Epithelial cell of esophagus (primary cell): Measurements from ENCODE around the gene ARAP2.

ENCODE experiments used
- DNase-seq: peaks from one replicate; pipeline ENCODE4 v3.0.0; 2010; ENCODE audit warnings: low read depth
- H3K4me3 ChIP-seq: 2 replicates; pipeline ENCODE4 v1.5.1; 2011; ENCODE audit warnings: mild to moderate bottlenecking, low read length, control low read depth
- TF ChIP-seq, protein P1 (sequence below): IDR thresholded peaks from 2 replicates; pipeline ENCODE4 v1.5.1; 2011; ENCODE audit warnings: low read depth, mild to moderate bottlenecking, low read length, control low read depth, inconsistent platforms; ENCODE audit not compliant: insufficient read depth; ENCODE audit errors: missing control alignments

The ARAP2 gene

DNA sequence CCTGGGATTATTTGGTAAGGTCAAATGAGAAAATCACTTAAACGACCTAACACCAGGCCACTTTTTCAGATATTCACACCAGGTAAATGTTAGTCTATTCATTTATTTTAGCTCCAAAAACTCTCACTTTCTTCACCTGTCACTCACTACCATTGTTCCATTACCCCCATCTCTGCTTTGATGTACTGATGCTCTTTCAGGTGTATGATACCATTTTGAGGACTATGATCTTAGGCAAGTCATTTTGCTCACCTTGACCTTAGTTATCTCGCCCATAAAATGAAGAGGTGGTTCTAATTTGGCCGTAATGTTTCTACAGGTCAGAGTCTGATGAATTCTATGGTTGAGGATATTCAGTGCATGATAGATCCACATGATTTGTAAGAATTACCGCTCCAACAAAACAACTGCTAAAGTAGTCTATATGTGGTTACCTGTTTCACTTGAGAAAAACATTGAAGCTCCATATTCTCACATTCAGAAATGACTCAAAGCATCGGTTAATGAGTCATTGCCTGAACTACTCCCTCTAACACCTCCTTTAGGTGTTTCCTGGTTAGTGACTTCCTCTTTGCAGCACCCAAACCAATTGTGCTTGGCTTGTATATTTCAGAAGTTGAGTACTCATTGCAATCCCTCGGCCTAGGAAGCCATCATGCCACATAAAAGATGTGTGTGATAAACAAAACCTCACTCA is 41.6 kb upstream of the ARAP2 start:
- peak; percentile 93 for DNase-seq
- TF ChIP-seq, protein P1, sequence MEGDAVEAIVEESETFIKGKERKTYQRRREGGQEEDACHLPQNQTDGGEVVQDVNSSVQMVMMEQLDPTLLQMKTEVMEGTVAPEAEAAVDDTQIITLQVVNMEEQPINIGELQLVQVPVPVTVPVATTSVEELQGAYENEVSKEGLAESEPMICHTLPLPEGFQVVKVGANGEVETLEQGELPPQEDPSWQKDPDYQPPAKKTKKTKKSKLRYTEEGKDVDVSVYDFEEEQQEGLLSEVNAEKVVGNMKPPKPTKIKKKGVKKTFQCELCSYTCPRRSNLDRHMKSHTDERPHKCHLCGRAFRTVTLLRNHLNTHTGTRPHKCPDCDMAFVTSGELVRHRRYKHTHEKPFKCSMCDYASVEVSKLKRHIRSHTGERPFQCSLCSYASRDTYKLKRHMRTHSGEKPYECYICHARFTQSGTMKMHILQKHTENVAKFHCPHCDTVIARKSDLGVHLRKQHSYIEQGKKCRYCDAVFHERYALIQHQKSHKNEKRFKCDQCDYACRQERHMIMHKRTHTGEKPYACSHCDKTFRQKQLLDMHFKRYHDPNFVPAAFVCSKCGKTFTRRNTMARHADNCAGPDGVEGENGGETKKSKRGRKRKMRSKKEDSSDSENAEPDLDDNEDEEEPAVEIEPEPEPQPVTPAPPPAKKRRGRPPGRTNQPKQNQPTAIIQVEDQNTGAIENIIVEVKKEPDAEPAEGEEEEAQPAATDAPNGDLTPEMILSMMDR, result peak; percentile 41
- H3K4me3 ChIP-seq, result no peak overlapping the region

DNA sequence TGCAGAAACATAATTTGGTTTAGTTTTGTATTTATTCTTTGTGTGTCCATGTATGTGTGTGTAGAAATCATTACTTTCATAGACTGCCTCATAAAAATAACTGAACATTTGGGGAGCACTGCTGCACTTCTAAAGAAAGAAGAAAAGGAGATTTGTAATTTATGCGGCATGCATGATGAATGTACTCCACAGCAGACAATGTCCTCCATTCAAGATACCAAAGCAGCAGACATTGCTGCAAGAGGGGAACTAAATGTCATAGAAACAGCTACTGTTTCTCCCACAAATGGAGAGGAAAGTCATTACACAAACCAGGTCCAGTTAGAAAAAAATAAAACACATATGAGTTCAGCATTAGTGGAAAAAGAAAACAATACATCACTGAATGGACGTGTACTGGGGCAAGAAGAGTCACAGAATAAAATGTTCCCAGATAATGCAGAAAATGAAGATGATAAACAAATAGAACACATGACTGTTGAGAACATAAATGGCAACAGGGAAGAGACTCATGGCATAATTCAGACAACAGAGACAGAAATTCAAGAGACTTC is 39.7 kb upstream of the ARAP2 start:
- H3K4me3 ChIP-seq, result no peak overlapping the region
- TF ChIP-seq, protein P1, result no peak

DNA sequence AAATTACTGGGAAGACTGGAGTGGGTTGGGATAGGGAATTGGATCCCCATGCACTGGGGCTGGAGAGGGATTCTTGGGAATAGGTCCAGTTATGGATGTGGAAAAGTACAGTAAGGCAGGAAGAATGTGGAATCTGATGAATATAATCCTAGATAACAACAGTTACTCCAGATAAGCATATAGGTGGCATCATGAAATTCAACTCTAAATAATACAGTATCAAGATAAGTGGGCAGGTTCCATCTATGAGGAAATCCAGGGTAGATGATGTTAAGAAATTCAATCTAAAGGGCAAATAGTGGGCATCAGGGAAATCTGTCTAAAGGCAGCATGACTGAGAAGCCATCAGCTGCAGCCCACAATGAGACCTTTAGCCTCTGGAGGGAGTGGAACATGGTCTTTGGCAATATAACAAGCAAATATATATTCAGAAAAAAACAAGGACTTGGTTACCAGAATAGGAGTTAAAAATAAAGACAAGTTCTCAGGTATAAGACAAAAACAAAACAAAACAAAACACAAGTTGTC is 38.3 kb upstream of the ARAP2 start:
- TF ChIP-seq, protein P1, result no peak
- H3K4me3 ChIP-seq, result no peak overlapping the region
- DNase-seq, result no peak

More for the DNA sequence above, 39.7 kb upstream of the ARAP2 start:
- DNase-seq, result peak; percentile 53

DNA sequence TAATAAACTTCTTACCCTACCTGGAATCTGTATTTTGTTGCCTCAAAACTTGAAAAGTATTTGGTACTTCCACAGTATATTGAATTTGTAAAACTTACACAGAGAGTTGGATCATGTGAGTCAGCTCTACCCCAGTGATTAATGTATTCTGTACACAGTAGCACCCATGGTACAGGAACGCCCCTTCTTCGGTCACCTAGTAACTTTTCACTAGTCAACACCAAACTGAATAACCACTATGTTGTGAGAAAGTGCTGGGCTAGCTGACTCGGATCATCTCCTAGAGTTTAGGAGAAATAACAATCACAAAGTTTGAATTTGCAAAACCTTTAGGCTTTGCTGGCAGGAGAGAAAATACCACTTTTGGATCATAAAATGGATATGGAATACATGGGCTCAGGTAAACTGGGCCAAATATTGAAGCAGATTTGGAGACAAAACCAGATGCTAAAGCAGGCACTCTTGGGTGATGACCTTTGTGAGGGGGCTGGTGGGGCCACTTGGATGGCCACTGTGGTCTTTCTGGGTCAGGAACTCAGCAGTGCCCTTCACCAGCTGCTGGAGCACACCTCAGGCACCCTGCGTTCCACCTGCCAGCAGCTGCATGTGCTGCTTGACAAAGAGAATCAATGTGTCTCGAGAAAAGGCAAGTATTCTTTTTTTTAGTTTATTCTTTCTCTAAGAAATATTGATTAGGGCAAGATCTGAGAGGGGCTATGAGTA is 37.2 kb upstream of the ARAP2 start, which contains the start of gene DTHD1:
Gene DTHD1 (plus strand): TSS at position 233 of the 723 bp plus-strand sequence. CDS start 143 bp downstream, at position 376.
- no peak within 1 kb of the TSS for H3K4me3 ChIP-seq
- peak; percentile 93 for DNase-seq
- TF ChIP-seq, protein P1, result no peak

DNA sequence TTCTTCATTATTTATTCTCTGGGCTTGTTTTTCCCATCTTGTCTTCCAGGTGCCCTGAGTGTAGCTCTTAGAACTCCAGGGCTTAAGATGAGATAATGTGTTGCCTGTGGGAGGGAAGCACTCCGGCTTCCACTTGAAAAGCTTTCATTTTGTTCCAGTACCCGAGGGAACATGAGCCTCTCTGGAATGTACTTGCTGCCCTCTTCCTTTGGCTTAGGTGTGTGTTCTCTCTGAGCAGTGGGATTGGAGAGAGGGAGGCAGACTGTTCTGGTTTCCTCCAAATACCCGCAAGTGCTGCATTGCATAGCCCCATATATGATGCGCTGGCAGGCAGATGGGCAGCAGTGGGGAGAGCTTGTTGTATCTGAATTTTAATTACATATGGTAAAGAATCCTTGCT is 36.2 kb upstream of the ARAP2 start:
- H3K4me3 ChIP-seq, result no peak overlapping the region
- TF ChIP-seq, protein P1, result no peak
- DNase-seq, result peak; percentile 50

DNA sequence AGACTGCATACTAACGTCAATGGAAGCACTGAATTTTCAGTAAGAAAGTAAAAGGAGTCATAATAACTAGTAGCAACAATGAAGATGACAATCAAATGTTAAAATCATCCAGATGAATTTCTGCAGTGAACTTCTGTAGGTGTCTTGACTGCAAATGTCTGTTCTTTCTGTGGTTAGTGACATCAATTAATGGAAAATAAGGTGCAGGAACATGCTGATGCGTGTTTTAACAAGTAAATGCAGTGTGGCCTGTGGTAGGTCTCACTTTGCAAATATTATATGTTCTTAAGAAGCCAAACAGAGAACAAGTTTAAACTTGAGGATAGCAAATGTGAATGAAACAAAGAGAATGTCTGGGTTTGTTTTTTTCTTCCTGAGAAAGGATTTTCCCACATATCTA is 34.5 kb upstream of the ARAP2 start:
- TF ChIP-seq, protein P1, result no peak
- H3K4me3 ChIP-seq, result no peak overlapping the region
- peak; percentile 98 for DNase-seq
